ENCODE data around the gene PHLDB1.

GRCh38 chr11:118682372-118682771 is 75.0 kb downstream of the PHLDB1 start:
- TF ChIP-seq POLR2A (IDR thresholded peaks at IDR 0.05) (no peak), CTCF (IDR thresholded peaks at IDR 0.05) (no peak)

Data from esophagus squamous epithelium (tissue), 4 donors.